ENCODE data around the gene ATF6. TPM values are rescaled to one million over a fixed set of nuclear protein-coding genes. Genes with fewer than 3 reads are reported as not detected.

Gene ATF6
- total RNA-seq, 1 donor from 2014 or later = 39.4 TPM

DNA sequence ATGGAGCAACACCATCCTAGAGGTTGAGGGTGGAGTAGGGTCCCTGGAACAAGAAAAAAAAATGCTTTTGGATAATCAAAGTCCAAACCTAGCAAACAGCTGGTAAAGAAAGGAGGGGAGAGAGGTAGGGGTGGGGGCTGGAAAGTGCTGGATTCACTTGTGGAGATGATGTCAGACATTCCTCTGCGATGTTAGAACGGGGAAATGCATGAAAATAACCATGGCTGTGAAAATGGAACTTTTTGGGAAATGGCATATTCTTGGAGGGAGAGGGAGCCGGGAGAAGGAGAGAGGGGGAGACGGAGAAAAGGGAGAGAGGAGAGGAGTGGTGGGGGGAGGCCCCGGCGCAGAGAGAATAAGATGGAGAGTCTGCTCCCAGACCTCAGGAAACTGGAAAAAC, 203.9 kb downstream of the ATF6 start:
- DNase-seq (ENCODE audit: low spot score) = no peak

DNA sequence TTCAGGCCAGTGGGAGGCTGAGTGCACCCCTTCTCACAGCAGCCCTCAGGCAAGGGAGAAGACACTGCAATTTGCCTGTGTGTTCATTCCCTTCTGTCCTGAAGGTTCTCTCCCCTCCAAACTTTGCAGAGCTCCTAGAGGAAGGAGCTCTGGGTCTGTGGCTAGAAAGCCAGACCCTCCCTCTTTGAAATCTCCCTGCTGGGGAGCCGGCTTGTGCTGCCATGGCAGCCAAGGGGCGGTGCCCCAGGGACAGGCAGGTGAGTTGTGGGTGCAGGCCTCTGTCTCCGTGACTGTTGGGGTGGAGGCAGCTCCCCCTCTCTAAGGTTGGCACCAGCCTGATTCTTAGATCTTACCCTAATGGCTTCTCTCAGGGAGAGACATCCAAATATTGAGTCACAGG, 204.5 kb downstream of the ATF6 start:
- no peak for DNase-seq (ENCODE audit: low spot score)

DNA sequence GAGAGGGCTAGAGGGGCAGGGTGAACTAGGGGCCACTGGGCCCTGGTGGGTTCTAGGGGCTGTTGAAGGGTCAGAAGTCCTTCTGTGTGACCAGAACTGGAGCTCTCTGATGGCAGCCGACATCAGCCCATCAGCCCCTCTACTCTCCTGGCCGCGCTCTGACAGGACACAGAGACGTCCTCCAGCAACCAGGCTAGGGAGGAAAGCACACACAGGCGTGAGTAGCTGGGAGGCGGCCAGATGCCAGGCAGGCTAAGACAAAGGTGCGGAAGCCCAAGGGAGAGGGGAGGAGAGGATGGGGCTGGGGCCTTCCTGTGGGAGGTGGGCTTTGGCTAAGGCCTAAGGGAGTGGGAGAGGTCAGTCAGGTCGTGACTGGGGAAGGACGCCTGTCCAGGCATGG, 206.7 kb downstream of the ATF6 start:
- no peak for DNase-seq (ENCODE audit: low spot score)

DNA sequence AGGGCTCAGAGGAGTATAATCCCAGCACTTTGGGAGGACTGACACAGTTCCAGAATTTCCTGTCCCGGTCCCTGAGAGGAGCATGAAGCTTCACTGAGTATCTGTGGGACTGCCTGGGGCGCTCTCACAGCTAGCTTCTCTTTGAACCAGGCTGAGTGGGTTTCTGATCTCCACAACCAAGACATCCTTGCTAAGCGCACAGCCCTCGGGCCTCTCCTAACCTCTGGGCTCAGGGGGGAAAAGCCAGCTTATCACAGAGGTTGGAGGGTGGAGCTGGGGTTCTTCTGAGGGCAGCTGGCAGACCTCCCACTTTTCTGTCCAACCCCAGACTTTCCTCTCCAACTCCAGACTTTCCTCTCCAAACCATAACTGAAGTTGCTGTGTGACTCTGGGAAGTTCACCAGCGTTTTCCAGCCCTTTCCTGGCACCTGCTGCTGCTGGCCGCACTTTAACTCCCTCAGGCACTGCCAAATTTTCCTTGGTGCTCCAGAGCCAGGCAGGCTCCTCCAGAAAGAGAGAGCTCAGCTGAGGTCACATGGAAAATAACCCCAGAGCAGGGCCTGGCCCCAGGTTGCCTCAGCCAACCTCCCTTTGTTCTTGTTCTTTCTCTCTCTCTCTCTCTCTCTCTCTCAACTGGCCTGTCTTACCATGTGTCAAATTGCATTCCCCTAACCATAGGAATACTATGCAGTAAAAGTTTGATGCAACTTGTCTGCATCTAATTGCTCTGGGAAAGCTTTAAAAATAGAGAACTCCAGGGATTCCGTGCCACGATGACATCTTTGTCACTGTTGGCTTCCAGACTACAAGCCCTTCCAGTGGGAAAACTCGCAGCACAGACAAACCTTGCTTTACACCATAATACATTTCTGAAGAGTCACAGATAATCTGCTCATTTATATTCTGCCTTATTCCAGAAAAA, 208.1 kb downstream of the ATF6 start:
- DNase-seq (ENCODE audit: low spot score) = no peak

DNA sequence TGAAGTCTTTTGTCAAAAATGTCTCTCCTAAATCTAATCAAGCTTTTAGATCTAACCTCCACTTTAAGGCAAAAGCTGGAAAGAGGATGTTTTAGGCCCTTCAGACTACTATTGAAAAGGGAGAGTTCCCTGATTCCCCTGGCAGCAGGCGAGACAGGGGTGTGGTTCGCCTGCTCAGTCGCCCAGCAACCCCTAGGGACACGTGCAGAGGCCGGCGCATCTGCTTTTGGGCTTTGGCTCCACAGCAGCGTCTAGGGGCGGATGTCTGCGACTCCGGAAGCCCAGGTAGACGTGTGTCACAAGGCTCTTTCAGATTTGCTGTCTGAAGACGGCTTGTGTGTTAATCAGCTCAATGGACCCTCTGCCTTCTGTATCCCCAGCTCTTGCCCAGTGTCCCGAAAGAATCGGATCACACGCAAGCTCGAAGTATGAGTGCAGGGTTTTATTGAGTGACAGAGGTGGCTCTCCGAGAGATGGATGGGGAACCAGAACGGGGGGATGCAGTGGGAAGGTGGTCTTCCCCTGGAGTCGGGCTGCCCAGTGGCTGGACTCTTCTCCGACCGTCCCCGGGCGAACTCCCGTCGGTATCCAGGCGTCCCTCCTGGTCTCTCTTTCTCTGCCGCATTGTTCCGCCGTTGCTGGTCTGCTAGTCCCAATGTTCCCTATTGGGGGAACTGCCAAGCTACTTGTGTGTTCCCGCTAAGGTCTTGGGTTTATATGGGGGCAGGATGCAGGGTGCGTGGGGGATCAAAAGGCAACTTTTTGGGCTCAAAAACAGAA, 212.1 kb downstream of the ATF6 start:
- no peak for DNase-seq (ENCODE audit: low spot score)

DNA sequence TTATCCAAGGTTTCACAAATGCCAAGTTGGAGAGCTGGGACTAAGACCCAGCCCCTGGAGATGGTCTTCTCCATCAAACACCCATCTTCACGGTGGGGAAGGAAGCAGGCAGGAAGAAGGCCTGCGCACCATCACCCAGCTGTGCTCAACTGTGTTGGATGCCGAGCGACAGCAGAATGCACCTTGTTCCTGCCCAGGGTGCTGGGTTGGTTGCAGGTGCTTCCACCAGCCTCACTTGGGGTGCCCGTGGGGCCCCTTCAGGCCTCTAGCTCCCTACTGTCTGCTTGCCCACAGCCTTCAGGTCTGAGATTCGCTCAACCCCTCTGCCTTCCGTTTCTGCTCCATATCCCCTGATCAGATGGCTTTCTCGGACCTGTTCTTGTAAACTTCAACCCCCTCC, 215.0 kb downstream of the ATF6 start:
- no peak for DNase-seq (ENCODE audit: low spot score)

DNA sequence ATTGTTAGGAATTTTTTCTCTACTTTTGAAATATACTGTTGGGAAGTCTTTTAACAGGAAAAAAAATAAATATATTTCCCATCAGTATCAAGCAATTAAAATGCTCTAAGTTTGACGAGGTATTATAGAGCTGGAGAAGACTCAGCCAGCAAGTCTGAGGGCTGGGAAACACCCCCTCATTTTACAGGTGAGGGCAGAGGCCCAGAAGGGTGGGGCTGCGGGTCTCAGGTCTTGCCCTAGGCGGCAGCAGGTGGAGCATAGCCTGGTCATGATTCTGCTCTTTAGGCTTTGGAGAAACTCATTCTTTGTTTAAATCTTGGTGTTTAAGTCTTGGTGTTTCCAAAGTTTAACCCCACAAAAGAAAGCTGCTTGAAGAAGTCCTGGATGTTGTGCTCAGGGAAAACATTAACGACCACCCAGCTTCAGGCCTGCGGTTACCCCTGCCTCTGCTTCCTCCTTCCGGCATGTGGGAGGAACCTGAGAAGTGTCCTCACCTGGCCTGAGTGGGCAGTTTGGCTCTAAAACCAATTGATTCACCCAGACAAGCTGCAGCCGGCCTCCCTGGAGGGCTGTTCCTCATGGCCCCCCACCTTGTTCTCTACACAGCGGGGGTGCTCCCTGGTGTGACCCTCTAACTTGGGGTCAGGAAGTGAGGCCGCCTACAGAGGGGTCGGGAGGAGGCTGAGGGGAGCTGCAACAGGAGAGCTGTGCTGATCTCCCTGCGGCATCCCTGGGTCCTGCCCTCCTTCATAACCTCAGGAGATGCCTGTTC, 215.8 kb downstream of the ATF6 start:
- no peak for DNase-seq (ENCODE audit: low spot score)

DNA sequence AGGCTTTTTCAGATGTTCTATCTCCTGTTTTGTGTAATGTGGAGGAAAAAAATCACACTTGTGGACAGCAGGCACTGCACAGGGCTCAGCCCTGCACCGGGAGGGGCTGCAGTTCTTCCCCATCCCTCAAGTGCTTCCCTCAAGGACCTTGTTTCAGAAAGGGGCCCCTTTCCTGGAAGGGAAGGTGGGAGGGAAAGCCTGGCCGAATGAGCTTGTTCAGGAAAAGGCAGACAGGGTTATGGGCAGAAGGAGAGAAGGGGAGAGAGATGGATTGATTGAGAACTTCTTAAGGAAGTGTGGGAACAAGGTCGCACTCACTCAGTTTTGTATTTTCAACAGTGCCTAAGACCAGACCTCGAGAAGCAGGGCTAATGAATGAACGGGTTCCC, 216.4 kb downstream of the ATF6 start:
- no peak for DNase-seq (ENCODE audit: low spot score)

DNA sequence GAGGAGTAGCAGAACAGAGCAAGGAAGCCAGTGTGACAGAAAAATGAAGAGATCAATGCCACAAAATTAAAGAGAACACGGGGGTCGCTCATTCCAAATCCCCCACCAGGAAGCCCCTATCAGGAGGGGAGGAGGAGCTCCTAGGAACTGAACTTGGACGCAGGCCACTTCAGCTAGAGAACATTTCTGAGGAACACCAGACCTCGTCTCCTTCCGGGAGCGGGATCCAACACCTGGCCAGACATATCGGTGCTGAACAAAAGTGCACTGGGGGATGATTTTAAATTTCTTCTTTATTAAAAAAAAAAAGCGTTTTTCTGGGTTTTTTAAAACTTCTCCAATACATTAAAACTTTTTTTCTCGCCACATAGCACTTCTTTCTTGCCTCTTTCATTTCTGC, 216.8 kb downstream of the ATF6 start:
- DNase-seq (ENCODE audit: low spot score) = no peak

DNA sequence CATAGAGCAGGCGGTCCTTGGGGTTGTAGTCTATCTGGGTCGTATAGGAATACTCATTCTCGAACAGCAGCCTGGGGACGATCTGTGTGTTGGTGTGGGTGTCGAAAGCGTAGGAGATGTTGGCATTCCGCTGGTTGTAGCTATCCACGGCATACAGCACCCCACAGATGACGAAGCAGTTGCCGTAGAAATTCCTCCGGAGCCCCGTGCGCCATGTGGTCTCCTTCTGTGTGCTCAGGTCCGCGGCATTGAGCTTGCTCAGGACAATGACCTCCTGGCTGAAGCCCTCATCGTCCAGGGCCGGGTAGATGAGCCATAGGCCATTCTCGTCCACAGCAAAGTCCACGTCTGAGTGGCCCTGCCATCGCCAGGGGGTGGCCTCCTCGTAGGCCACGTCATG, 217.6 kb downstream of the ATF6 start:
- DNase-seq (ENCODE audit: low spot score) = no peak

DNA sequence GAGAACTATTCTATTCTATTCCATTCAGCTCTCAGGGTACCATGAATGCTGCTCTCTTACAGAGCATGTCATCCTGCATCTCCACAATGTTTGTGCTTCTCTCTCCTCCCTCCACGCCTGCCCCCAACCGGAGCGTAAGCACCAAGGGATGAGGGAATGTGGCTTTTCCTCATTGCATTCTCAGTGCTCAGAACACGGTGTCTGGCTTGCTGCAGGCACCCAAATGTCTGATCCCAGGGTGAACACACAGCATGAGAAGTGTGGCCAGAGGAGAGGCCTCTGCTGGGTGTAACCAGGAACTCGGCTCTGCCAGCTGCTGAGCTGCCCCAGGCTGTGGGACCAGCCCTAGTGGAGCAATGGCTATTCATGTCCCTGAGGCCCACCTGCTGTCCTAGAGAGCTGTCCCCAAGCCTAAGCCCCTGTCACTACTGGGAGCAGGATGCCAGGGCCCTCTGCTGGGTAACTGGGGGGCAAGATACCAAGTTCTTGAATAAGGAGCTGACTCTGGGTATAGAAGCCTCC, 219.2 kb downstream of the ATF6 start:
- DNase-seq (ENCODE audit: low spot score) = no peak

DNA sequence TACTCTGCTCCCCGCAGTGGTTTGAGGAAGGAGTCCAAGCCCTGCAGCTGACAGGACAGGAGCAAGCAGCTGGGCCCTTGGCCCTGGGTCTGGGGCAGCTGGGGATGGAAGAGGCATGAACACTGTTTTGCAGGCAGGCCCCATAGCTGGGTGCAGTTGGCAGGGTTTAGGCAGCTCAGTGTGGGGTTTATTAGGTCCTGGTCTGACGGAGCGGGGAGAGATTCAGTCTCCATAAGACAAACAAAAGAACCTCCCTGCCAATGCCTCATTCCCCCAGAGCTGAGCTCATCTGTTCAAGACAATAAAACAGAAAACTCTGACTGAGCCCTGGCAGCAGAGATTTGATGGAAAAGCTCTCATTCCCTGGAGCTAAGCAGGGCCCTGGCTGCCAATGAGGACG, 220.2 kb downstream of the ATF6 start:
- DNase-seq (ENCODE audit: low spot score) = no peak

DNA sequence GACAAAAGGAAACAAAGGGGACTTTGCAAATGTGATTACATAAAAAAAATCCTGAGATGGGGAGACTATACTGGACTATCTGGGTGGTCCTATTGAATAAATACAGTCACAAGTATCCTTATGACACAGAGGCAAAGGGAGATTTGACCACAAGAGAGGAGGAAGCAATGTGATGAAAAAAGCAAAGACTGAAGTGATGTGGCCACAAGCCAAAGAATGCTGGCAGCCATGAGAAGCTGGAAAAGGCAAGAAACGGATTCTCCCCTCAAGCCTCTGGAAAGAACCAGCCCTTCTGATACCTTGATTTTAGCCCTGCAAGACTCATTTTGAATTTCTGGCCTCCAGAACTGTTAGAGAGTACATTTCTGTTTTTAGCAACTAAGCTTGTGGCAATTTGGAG, 221.2 kb downstream of the ATF6 start:
- no peak for DNase-seq (ENCODE audit: low spot score)

DNA sequence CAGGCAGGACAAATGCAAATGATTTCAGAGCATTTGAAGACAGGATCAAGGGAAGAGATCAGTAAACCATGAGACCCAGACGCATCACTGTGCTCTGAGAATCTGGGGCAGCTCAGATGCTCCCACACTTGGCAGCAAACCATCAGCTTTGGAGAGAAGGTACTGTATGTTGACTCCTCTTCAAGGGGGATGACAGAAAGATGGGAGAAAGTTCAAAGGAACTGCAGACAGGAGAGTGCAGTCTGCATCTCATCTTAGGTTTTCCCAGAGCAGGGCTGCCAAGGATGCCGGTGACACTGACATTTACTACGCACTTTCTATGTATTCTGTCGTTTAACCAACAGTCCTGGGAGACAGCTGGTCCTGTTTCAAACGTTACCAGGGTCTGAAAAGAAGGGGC, 221.8 kb downstream of the ATF6 start:
- no peak for DNase-seq (ENCODE audit: low spot score)

DNA sequence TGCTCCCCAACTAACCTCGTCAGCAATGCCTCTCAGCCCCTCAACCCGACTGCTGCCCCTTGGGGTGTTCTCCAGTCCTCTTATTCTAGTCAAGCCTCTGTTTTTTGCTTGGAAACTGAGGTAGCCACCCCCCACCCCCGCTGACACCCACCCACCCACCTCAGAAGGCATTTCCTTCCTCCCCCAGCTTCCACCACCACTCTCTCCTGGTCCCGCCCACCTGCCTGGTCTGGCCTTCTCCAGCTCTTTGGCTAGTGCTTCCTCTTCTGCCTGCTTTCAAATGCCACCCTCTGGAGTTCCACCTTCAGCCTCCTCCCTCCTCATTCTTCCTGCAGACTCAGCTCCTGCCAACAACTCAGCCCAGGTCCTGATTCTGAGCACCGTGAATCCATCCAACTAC, 222.3 kb downstream of the ATF6 start:
- no peak for DNase-seq (ENCODE audit: low spot score)

DNA sequence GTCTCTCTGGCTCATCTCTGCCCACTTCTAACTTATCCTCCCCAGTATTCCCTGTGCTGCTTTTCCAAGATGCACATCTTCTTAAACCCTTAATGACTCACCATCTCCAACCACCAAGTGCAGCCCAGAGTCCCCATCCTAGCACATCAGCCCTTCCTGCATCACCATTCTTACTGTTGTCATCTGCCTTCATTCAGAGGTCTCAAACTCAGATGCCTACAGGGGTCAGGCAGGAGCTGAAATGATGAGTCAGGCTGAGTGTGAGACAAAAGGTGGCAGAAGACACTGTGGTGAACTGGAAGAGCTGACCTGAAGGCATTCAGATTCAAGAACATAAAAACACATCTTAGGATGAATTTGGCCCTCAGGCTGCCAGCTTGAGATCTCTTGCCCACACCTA, 223.0 kb downstream of the ATF6 start:
- no peak for DNase-seq (ENCODE audit: low spot score)

DNA sequence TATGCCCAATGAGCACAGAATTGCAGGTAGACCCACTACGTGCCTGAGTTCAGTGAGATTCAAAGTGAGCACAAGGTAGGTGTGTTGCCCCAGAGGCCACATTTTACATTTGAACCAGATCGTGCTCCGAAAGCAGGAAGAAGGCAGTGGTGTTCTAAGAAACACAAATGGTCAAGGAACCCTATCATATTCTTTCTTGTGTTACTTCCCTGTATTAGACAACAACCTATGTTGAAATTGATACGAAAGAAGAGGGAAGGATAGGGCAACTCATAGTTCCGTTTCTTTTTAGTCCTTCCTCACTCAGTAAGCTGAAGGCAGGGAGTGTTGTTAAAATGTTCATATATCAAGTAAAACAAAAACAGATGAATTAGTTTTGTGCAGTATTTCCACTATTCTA, 223.7 kb downstream of the ATF6 start:
- DNase-seq (ENCODE audit: low spot score) = no peak

DNA sequence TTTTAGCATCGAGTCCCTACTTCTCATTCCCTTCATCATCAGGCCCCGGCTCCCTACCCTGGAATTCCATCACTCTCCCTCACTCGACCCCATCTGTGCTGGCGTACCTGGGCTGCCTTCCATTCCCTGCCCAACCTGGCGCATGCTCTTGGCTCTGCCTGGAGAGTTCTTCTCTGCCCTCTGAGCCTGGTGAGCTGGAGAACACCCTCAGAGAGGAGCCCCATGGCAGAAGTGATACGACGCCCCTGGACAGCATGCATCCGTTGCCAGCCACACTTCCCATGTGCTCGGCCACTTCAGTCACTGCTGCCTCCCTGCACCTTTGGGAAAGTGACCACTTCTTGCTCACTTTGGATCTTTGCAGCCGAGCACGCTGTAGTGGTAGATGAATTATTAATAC, 227.5 kb downstream of the ATF6 start:
- DNase-seq (ENCODE audit: low spot score) = no peak

DNA sequence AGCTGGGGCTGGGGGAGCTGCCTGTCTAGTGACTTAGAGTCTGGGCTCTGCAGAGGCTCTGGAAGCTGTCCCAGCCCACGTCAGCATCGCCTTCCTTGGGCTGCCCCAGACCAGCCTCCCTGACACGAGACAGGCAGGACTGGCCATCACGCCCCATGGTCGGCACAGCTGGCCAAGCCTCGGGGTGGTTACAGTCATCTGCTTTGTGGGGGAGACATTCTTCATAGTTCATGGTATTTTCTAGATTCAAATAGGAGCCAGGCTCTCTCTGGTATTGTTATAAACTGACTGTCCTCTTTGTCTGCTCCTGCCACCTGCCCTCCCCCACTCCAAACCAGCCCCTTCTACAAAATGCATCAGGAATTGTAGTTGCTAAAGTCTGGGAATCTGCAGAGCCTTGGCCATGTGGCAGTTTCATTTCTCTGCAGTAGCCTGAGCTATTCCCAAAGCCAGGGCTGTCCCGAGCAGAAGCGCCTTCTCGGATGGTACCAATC, 228.1 kb downstream of the ATF6 start:
- no peak for DNase-seq (ENCODE audit: low spot score)

DNA sequence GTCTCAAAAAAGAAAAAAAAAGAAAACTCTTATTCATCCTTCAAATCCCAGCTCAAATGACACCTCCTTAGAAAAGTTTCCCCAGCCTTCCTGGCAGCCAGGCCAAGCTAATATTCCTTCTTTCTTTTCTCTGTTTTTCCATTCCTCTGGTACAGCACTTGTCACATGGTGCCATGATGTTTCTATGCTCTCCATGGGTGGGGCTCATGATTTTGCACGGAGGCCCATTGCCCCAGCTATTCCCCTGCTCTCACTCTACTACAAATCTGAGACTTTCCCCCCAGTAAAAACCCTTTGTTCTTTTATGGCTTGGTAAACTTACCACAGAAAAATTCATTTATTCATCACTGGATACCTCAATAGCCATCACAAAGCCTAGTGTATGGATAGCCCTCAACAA, 231.0 kb downstream of the ATF6 start:
- no peak for DNase-seq (ENCODE audit: low spot score)

DNA sequence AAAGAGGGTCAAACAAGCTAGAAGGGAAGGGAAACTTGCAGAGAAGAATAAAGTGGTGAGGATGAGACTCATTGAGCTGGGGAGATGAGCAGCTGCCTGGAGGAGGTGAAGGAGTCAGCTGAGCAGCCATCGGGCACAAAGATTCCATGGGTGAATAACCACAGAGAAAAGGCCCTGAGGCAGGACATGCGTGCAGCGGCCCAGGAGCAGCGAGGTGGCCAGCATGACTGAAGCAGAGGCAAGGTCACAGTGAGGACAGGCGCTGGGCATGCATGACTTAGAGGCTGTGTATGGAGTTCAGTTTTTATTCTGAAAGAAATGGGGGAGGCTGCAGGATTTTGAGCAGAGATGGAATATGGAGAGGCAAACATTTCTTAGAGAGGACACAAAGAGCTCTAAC, 232.7 kb downstream of the ATF6 start:
- no peak for DNase-seq (ENCODE audit: low spot score)

Measured in ureter (tissue), 1 donor.